OCI-LY1 (cell line): ENCODE data around the gene MAP4K4.

Experiments used
- H2AFZ ChIP-seq: fragments of 200-600 bp; sonication (generic), shearing (Covaris generic); 2 replicates; pipeline ENCODE4 v1.6.0; 2014; ENCODE audit warnings: antibody characterized with exemption, mild to moderate bottlenecking, low read length
- H3F3A ChIP-seq: fragments of 200-600 bp; sonication (generic), shearing (Covaris generic); 2 replicates; pipeline ENCODE4 v1.6.0; 2014; ENCODE audit warnings: mild to moderate bottlenecking, antibody characterized with exemption, low read length, moderate library complexity; ENCODE audit not compliant: insufficient read depth
- H3K27ac ChIP-seq: fragments of 200-600 bp; sonication (generic); 2 replicates; pipeline ENCODE4 v1.5.1; 2014; ENCODE audit warnings: low read length, mixed run types, mild to moderate bottlenecking, low read depth; ENCODE audit not compliant: poor library complexity, severe bottlenecking
- H3K27me3 ChIP-seq: fragments of 200-600 bp; sonication (generic); 2 replicates; pipeline ENCODE4 v1.6.0; 2014; ENCODE audit warnings: antibody characterized with exemption, mild to moderate bottlenecking, low read length, moderate library complexity; ENCODE audit not compliant: insufficient read depth
- H3K36me3 ChIP-seq: fragments of 200-600 bp; sonication (generic); 2 replicates; pipeline ENCODE4 v1.6.1; 2014; ENCODE audit warnings: mild to moderate bottlenecking, antibody characterized with exemption, low read length, moderate library complexity, mixed read lengths; ENCODE audit not compliant: insufficient read depth
- H3K4me1 ChIP-seq: fragments of 200-600 bp; sonication (generic); 2 replicates; pipeline ENCODE4 v1.5.1; 2014; ENCODE audit warnings: mild to moderate bottlenecking, low read length, moderate library complexity; ENCODE audit not compliant: insufficient read depth, severe bottlenecking
- H3K4me2 ChIP-seq: fragments of 200-600 bp; sonication (generic), shearing (Covaris generic); 2 replicates; pipeline ENCODE4 v1.6.1; 2014; ENCODE audit warnings: low read length
- H3K4me3 ChIP-seq: fragments of 200-600 bp; sonication (generic); 2 replicates; pipeline ENCODE4 v1.5.1; 2014; ENCODE audit warnings: low read length, low read depth, mild to moderate bottlenecking, mixed read lengths; ENCODE audit not compliant: poor library complexity, severe bottlenecking
- H3K79me2 ChIP-seq: fragments of 200-600 bp; shearing (Covaris generic); 2 replicates; pipeline ENCODE4 v1.6.1; 2016; ENCODE audit warnings: mixed run types, low read length, mixed read lengths; ENCODE audit not compliant: insufficient read depth
- H3K9ac ChIP-seq: fragments of 200-600 bp; sonication (generic), shearing (Covaris generic); 2 replicates; pipeline ENCODE4 v1.6.1; 2014; ENCODE audit warnings: mild to moderate bottlenecking, low read length, mixed read lengths
- H3K9me2 ChIP-seq: fragments of 200-600 bp; sonication (generic), shearing (Covaris generic); 2 replicates; pipeline ENCODE4 v1.6.1; 2014; ENCODE audit warnings: low read depth, mild to moderate bottlenecking, low read length, mixed read lengths
- H3K9me3 ChIP-seq: fragments of 200-600 bp; shearing (Covaris generic); 2 replicates; pipeline ENCODE4 v1.6.1; 2014; ENCODE audit warnings: low read length, mixed read lengths
- H4K20me1 ChIP-seq: fragments of 200-600 bp; sonication (generic), shearing (Covaris generic); 2 replicates; pipeline ENCODE4 v1.6.0; 2016; ENCODE audit warnings: mild to moderate bottlenecking, low read length; ENCODE audit not compliant: insufficient read depth
- EZH2 ChIP-seq: fragments of 200-600 bp; sonication (generic), shearing (Covaris generic); IDR thresholded peaks from 2 replicates; pipeline ENCODE4 v1.8.0; 2017; ENCODE audit warnings: borderline replicate concordance, mixed run types, mild to moderate bottlenecking, antibody characterized with exemption, low read length, moderate library complexity, mixed read lengths
- TF ChIP-seq, protein P1 (sequence below): fragments of 200-600 bp; sonication (generic), shearing (Covaris generic); IDR thresholded peaks from 2 replicates; pipeline ENCODE4 v1.5.1; 2017; ENCODE audit warnings: mild to moderate bottlenecking, antibody characterized with exemption, low read length, moderate library complexity, mixed read lengths

The MAP4K4 gene

GRCh38 chr2:101706121-101706818, 8.8 kb downstream of the MAP4K4 start:
- Histone ChIP-seq H3K4me2 (peak overlapping the region; percentile 54; the same call in 1 of the 2 replicates), H3K4me1 (peaks cover 95% of the 10 kb centered on the region), H3K27me3 (no peaks in the 10 kb centered on the region), H4K20me1 (no peaks in the 10 kb centered on the region), H3K9me2 (no peaks in the 10 kb centered on the region), H2AFZ (no peak overlapping the region), H3K36me3 (0 out of 2 replicates have a peak, but pooled peaks cover 2% of the 10 kb centered on the region), H3K4me3 (peak overlapping the region; percentile 33), H3K9me3 (no peaks in the 10 kb centered on the region), H3K27ac (peak overlapping the region; percentile 96), H3F3A (no peaks in the 10 kb centered on the region), H3K9ac (no peak overlapping the region; the same call in 1 of the 2 replicates), H3K79me2 (peaks cover 72% of the 10 kb centered on the region)
- TF ChIP-seq, protein P1, sequence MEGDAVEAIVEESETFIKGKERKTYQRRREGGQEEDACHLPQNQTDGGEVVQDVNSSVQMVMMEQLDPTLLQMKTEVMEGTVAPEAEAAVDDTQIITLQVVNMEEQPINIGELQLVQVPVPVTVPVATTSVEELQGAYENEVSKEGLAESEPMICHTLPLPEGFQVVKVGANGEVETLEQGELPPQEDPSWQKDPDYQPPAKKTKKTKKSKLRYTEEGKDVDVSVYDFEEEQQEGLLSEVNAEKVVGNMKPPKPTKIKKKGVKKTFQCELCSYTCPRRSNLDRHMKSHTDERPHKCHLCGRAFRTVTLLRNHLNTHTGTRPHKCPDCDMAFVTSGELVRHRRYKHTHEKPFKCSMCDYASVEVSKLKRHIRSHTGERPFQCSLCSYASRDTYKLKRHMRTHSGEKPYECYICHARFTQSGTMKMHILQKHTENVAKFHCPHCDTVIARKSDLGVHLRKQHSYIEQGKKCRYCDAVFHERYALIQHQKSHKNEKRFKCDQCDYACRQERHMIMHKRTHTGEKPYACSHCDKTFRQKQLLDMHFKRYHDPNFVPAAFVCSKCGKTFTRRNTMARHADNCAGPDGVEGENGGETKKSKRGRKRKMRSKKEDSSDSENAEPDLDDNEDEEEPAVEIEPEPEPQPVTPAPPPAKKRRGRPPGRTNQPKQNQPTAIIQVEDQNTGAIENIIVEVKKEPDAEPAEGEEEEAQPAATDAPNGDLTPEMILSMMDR, result no peak
- TF ChIP-seq EZH2, result no peak

- peak overlapping the region; percentile 33 for H3K4me3 ChIP-seq
- H3K4me2 ChIP-seq, result peak overlapping the region; percentile 54; the same call in 1 of the 2 replicates
- H3K36me3 ChIP-seq, result 0 out of 2 replicates have a peak, but pooled peaks cover 2% of the 10 kb centered on the region
- H3K9ac ChIP-seq, result no peak overlapping the region
- peaks cover 99% of the 10 kb centered on the region for H3K4me1 ChIP-seq
- H3K27ac ChIP-seq, result peak overlapping the region; percentile 96
- no peaks in the 10 kb centered on the region for H3K9me3 ChIP-seq
- H3K27me3 ChIP-seq, result no peaks in the 10 kb centered on the region
- H3K9me2 ChIP-seq, result no peaks in the 10 kb centered on the region
- no peak overlapping the region for H2AFZ ChIP-seq
- H3F3A ChIP-seq, result no peaks in the 10 kb centered on the region
- no peaks in the 10 kb centered on the region for H4K20me1 ChIP-seq
- TF ChIP-seq, protein P1, result no peak
- TF ChIP-seq EZH2, result no peak
- peaks cover 72% of the 10 kb centered on the region for H3K79me2 ChIP-seq
Measured at GRCh38 chr2:101706819-101707177, 9.3 kb downstream of the MAP4K4 start.

DNA sequence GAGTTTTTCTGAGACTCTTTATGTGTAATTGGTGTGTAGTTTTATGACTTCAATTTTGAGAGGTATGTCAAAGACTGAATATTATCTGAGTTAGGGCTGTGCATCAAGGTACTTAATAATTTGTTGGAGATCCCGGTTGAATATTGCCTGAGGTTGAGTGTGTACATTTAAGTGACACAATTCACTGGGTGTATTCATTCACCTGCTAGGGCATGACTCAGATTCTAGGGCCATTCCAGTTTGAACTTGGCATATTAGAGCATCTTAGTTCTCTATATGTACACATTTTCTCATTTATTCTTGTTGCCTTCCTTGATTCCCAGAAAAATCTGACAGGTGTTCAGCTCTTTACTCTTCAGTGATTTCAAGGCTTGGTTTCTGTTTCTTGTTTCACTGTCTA, 12.5 kb downstream of the MAP4K4 start:
- Histone ChIP-seq H2AFZ (no peak overlapping the region), H3K9ac (peak overlapping the region; percentile 42; the same call in 1 of the 2 replicates), H3K9me2 (no peaks in the 10 kb centered on the region), H3K9me3 (no peaks in the 10 kb centered on the region), H3K4me3 (peak overlapping the region; percentile 27), H3F3A (no peaks in the 10 kb centered on the region), H3K27ac (peak overlapping the region; percentile 96), H3K27me3 (no peaks in the 10 kb centered on the region), H3K4me2 (peak overlapping the region; percentile 45), H3K79me2 (peaks cover 88% of the 10 kb centered on the region), H3K36me3 (no peaks in the 10 kb centered on the region), H3K4me1 (peaks cover 94% of the 10 kb centered on the region), H4K20me1 (no peaks in the 10 kb centered on the region)
- TF ChIP-seq, protein P1, result no peak
- no peak for TF ChIP-seq EZH2
